GM12878 (cell line): Measurements from ENCODE around the gene CHDH. TPM values are rescaled to one million over a fixed set of nuclear protein-coding genes. Genes with fewer than 3 reads are reported as not detected.

Source experiments
- ASH2L ChIP-seq: fragments of 300-600, 200-600 bp; sonication (generic); IDR thresholded peaks from 2 replicates; pipeline ENCODE4 v1.6.1; 2017; ENCODE audit warnings: low read depth, mild to moderate bottlenecking, borderline replicate concordance
- BHLHE40 ChIP-seq, 2 experiments: fragments of 450-650 bp in 1 of 2; IDR thresholded peaks; 2 replicates each; pipeline ENCODE4 v1.6.1; 2011 to 2017; ENCODE audit warnings: low read depth in 2 of 2, borderline replicate concordance in 1 of 2, improper control_type of control experiment in 1 of 2, low read length in 1 of 2, mild to moderate bottlenecking in 1 of 2
- CHD2 ChIP-seq: IDR thresholded peaks from 2 replicates; pipeline ENCODE4 v1.6.1; 2011; ENCODE audit warnings: low read depth, low read length, improper control_type of control experiment, borderline replicate concordance
- ESRRA ChIP-seq: IDR thresholded peaks from 2 replicates; pipeline ENCODE4 v1.6.1; 2012; ENCODE audit warnings: mild to moderate bottlenecking, low read length, improper control_type of control experiment
- GABPA ChIP-seq: IDR thresholded peaks from 2 replicates; pipeline ENCODE4 v1.6.1; 2014; ENCODE audit warnings: antibody characterized with exemption, low read depth, mild to moderate bottlenecking, inconsistent platforms
- GATAD2B ChIP-seq: fragments of 450-650 bp; conservative IDR thresholded peaks from 2 replicates; pipeline ENCODE4 v1.6.1; 2017; ENCODE audit warnings: low read depth, mild to moderate bottlenecking, moderate library complexity
- HDGF ChIP-seq: fragments of 450-650 bp; IDR thresholded peaks from 2 replicates; pipeline ENCODE4 v1.6.1; 2016; ENCODE audit warnings: antibody characterized with exemption
- MXI1 ChIP-seq: fragments of 150-350 bp; IDR thresholded peaks from 2 replicates; pipeline ENCODE4 v1.6.1; 2011; ENCODE audit warnings: low read depth, mild to moderate bottlenecking, inconsistent platforms, low read length, improper control_type of control experiment
- NR2C1 ChIP-seq: fragments of 450-650 bp; IDR thresholded peaks from 2 replicates; pipeline ENCODE4 v1.6.1; 2017; ENCODE audit warnings: antibody characterized with exemption, mild to moderate bottlenecking, moderate library complexity
- POLR2A ChIP-seq: IDR thresholded peaks from 2 replicates; pipeline ENCODE4 v1.6.1; 2011; ENCODE audit warnings: low read depth, mild to moderate bottlenecking, low read length
- RCOR1 ChIP-seq: conservative IDR thresholded peaks from 2 replicates; pipeline ENCODE4 v1.6.1; 2012; ENCODE audit warnings: low read depth, low read length, improper control_type of control experiment
- RFX5 ChIP-seq: IDR thresholded peaks from 2 replicates; pipeline ENCODE4 v1.6.1; 2011; ENCODE audit warnings: low read depth, low read length, improper control_type of control experiment
- RUNX3 ChIP-seq: IDR thresholded peaks from 2 replicates; pipeline ENCODE4 v1.6.1; 2012; ENCODE audit warnings: low read length, inconsistent platforms
- SIX5 ChIP-seq: IDR thresholded peaks from 2 replicates; pipeline ENCODE4 v1.6.1; 2011; ENCODE audit warnings: mild to moderate bottlenecking, low read depth, low read length, moderate library complexity; ENCODE audit not compliant: severe bottlenecking
- SMAD1 ChIP-seq: fragments of 450-650 bp; IDR thresholded peaks from 2 replicates; pipeline ENCODE4 v1.6.1; 2018; ENCODE audit warnings: mild to moderate bottlenecking, low read depth; ENCODE audit not compliant: partially characterized antibody
- SMC3 ChIP-seq: IDR thresholded peaks from 2 replicates; pipeline ENCODE4 v1.6.1; 2011; ENCODE audit warnings: low read length, improper control_type of control experiment, borderline replicate concordance
- SPI1 ChIP-seq: IDR thresholded peaks from 2 replicates; pipeline ENCODE4 v1.6.1; 2011; ENCODE audit warnings: low read depth, mild to moderate bottlenecking, low read length, moderate library complexity, borderline replicate concordance; ENCODE audit not compliant: insufficient read depth
- SREBF2 ChIP-seq: IDR thresholded peaks from 2 replicates; pipeline ENCODE4 v1.6.1; 2012; ENCODE audit warnings: mild to moderate bottlenecking, low read length
- YY1 ChIP-seq: IDR thresholded peaks from 2 replicates; pipeline ENCODE4 v1.6.1; 2011; ENCODE audit warnings: low read depth, mild to moderate bottlenecking, low read length
- ZBED1 ChIP-seq: IDR thresholded peaks from 2 replicates; pipeline ENCODE4 v1.6.1; 2016; ENCODE audit warnings: borderline replicate concordance
- ZNF207 ChIP-seq: fragments of 450-650 bp; IDR thresholded peaks from 2 replicates; pipeline ENCODE4 v1.6.1; 2014; ENCODE audit warnings: antibody characterized with exemption, mild to moderate bottlenecking, borderline replicate concordance
- ZNF24 ChIP-seq: fragments of 450-650 bp; IDR thresholded peaks from 2 replicates; pipeline ENCODE4 v1.6.1; 2017; ENCODE audit warnings: antibody characterized with exemption, mild to moderate bottlenecking
- ZNF622 ChIP-seq: fragments of 450-650 bp; IDR thresholded peaks from 2 replicates; pipeline ENCODE4 v1.6.1; 2017; ENCODE audit warnings: mild to moderate bottlenecking, inconsistent platforms
- polyA plus RNA-seq, 11 experiments: library from polyadenylated mRNA; depleted of rRNA in 4 of 11; unstranded in 6 of 11; stranded (reverse) in 5 of 11; fragments of >200 nt; fragmentation: Nextera tagmentation in 4 of 11; fragmentation: Illumina TruSeq in 1 of 11; extraction: Ambion mirVana in 4 of 11; extraction: Trizol in 1 of 11; gene quantifications; 1 replicate in 1 of 11; 2 replicates in 10 of 11; pipeline versions ENCODE4 v1.2.1 to v1.2.3, GENCODE V29; 2011 to 2016; ENCODE audit warnings: inconsistent platforms in 2 of 11, missing spikeins in 2 of 11, low read depth in 1 of 11
- total RNA-seq, 4 experiments: library from RNA; depleted of rRNA in 3 of 4; stranded (reverse); fragments of >200 nt in 3 of 4; fragmentation: Illumina TruSeq in 1 of 4; extraction: Trizol in 1 of 4; gene quantifications; 2 replicates each; pipeline versions ENCODE4 v1.2.1 to v1.2.3, GENCODE V29; 2013 to 2021
- TF ChIP-seq, protein P1 (sequence below): IDR thresholded peaks from 2 replicates; pipeline ENCODE4 v1.6.1; 2012; ENCODE audit warnings: low read depth, low read length, improper control_type of control experiment
- TF ChIP-seq, protein P2 (sequence below): fragments of 450-650 bp; IDR thresholded peaks from 2 replicates; pipeline ENCODE4 v1.6.1; 2016; ENCODE audit warnings: mild to moderate bottlenecking
- TF ChIP-seq, protein P3 (sequence below): IDR thresholded peaks from 2 replicates; pipeline ENCODE4 v1.6.1; 2011; ENCODE audit warnings: borderline replicate concordance, low read depth, mild to moderate bottlenecking, moderate library complexity, mixed read lengths, low read length; ENCODE audit not compliant: insufficient read depth; ENCODE audit errors: extremely low read length
- TF ChIP-seq, protein P4 (sequence below): IDR thresholded peaks from 2 replicates; pipeline ENCODE4 v1.6.1; 2012; ENCODE audit warnings: low read depth, low read length, improper control_type of control experiment

CHDH gene
- total and polyA plus RNA-seq, 10 of the 15 experiments (the other 5 are each of a cell fraction or from before 2014, with no cell fraction given) = 0.95 to 8.3 (median 2.9) TPM

DNA sequence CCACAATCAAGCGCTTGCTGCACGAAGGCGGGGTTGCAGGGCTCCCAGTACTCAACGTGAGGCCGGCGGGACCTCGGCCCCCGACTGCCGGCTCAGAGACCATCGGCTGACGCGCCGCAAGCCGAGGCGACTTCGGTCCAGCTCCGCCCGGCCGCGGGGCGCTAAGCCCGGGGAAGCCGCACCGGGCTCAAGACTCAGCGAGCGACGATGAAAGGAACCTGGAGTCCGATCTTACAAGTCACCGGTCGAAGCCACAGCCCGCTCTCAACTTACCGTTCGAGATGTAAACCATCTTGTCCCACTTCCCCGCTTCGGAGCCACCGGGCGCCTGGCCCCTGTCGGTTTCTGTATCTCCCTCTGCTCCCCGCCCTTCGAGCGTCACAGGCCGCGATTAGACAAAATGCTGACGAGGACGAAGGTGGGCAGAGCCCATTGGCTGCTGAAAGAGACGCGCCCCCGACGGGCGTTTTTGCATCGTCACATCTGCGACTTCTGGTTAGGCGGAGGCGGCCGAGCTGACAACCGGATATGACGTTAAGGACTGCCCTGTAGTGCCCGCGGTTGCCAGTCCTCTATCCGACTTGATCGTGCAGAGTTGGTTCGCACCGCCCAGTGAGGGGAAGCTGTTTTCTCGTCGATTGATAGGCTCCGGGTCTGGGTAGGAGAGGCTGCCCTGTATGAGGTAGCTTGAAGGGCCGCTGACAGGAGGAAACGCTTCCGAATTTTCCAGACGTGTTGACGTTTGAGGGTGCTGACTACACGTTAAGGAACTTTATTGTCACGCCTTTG is 45.5 kb upstream of the CHDH start, which contains the start of gene SELENOK (continued):
- TF ChIP-seq, protein P1, sequence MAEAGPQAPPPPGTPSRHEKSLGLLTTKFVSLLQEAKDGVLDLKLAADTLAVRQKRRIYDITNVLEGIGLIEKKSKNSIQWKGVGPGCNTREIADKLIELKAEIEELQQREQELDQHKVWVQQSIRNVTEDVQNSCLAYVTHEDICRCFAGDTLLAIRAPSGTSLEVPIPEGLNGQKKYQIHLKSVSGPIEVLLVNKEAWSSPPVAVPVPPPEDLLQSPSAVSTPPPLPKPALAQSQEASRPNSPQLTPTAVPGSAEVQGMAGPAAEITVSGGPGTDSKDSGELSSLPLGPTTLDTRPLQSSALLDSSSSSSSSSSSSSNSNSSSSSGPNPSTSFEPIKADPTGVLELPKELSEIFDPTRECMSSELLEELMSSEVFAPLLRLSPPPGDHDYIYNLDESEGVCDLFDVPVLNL = 0 out of 2 replicates have a peak, but pooled peaks have one; percentile 56
- TF ChIP-seq GABPA (peak; percentile 96), SREBF2 (peak; percentile 23; the same call in 1 of the 2 replicates), HDGF (peak; percentile 84; the same call in 1 of the 2 replicates), BHLHE40 (IDR thresholded peaks at IDR 0.05; ENCODE audit: borderline replicate concordance in 1 of 2, low read depth in 2 of 2, low read length in 1 of 2) (peak; percentile 60 to 73; a peak in 2 of 4 replicates), ZNF24 (peak; percentile 51; the same call in 1 of the 2 replicates), SMAD1 (peak; percentile 42), SIX5 (peak; percentile 42), ZBED1 (0 out of 2 replicates have a peak, but pooled peaks have one; percentile 18), YY1 (no peak), CHD2 (peak; percentile 86; the same call in 1 of the 2 replicates), NR2C1 (peak; percentile 66), SPI1 (peak; percentile 51; the same call in 1 of the 2 replicates), MXI1 (peak; percentile 84), RCOR1 (no peak), ZNF622 (no peak), POLR2A (peak; percentile 94), SMC3 (no peak), GATAD2B (0 out of 2 replicates have a peak, but pooled peaks have one; percentile 35), RFX5 (peak; percentile 84), ZNF207 (0 out of 2 replicates have a peak, but pooled peaks have one; percentile 72), ASH2L (peak; percentile 47; the same call in 1 of the 2 replicates), RUNX3 (peak; percentile 76; the same call in 1 of the 2 replicates), ESRRA (0 out of 2 replicates have a peak, but pooled peaks have one; percentile 72)
- TF ChIP-seq, protein P2, sequence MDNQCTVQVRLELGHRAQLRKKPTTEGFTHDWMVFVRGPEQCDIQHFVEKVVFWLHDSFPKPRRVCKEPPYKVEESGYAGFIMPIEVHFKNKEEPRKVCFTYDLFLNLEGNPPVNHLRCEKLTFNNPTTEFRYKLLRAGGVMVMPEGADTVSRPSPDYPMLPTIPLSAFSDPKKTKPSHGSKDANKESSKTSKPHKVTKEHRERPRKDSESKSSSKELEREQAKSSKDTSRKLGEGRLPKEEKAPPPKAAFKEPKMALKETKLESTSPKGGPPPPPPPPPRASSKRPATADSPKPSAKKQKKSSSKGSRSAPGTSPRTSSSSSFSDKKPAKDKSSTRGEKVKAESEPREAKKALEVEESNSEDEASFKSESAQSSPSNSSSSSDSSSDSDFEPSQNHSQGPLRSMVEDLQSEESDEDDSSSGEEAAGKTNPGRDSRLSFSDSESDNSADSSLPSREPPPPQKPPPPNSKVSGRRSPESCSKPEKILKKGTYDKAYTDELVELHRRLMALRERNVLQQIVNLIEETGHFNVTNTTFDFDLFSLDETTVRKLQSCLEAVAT = 0 out of 2 replicates have a peak, but pooled peaks have one; percentile 50
- TF ChIP-seq, protein P3, sequence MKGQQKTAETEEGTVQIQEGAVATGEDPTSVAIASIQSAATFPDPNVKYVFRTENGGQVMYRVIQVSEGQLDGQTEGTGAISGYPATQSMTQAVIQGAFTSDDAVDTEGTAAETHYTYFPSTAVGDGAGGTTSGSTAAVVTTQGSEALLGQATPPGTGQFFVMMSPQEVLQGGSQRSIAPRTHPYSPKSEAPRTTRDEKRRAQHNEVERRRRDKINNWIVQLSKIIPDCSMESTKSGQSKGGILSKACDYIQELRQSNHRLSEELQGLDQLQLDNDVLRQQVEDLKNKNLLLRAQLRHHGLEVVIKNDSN = no peak
- TF ChIP-seq, protein P4, sequence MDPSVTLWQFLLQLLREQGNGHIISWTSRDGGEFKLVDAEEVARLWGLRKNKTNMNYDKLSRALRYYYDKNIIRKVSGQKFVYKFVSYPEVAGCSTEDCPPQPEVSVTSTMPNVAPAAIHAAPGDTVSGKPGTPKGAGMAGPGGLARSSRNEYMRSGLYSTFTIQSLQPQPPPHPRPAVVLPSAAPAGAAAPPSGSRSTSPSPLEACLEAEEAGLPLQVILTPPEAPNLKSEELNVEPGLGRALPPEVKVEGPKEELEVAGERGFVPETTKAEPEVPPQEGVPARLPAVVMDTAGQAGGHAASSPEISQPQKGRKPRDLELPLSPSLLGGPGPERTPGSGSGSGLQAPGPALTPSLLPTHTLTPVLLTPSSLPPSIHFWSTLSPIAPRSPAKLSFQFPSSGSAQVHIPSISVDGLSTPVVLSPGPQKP = peak; percentile 70; the same call in 1 of the 2 replicates
